Activated effector memory CD4-positive, alpha-beta T cell treated with anti-CD3 and anti-CD28 coated beads, Interleukin-2, amount 50 U/mL, for 16 hours (primary cell): ENCODE results near the gene PCDHAC2.

Experiments used
- DNase-seq: peaks from one replicate; pipeline ENCODE4 v3.0.0-alpha.2; 2020

The PCDHAC2 gene

GRCh38 chr5:140966293-140967225 lies at the start of gene PCDHAC2:
PCDHAC2 (plus strand) TSS chr5:140966476; CDS start chr5:140966767, 291 bp downstream.
- DNase-seq = no peak

GRCh38 chr5:140923601-140924000 lies 42.7 kb upstream of the PCDHAC2 start:
- DNase-seq = no peak

GRCh38 chr5:140925806-140926442 lies 40.4 kb upstream of the PCDHAC2 start, which contains the start of gene PCDHAC1:
PCDHAC1 (plus strand) TSS chr5:140926299; CDS start chr5:140926893, 594 bp downstream.
- DNase-seq = no peak

- DNase-seq = peak; percentile 66
Measured at GRCh38 chr5:140926443-140927227, 39.6 kb upstream of the PCDHAC2 start.

DNA sequence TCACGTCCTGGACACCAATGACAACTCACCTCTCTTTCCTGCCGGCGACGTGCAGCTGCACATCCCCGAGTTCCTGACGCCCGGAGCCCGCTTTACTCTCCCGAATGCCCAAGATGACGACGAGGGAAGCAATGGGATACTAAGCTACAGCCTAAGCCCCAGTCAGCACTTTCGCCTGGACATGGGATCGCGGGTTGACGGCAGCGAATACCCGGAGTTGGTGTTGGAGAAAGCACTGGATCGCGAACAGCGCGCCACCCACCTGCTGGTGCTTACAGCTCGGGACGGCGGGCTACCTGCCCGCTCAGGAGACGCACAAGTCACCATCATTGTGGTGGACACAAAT lies 39.1 kb upstream of the PCDHAC2 start:
- DNase-seq = no peak

- DNase-seq = no peak
Measured at GRCh38 chr5:140934964-140935606, 31.2 kb upstream of the PCDHAC2 start.

DNA sequence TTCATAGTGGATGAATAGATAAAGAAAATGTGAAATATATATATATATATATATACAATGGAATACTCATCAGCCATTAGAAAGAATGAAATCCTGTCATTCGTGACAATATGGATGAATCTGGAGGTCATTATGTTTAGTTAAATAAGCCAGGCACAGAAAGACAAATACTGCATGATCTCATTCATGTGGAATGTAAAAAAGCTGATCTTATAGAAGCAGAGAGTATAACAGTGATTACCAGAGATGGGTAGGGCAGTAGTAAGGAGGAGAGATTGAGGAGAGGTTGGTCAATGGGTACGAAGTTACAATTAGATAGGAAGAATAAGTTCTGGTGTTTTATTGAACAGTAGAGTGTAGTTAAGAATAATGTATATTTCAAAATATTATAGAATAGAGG lies 19.7 kb upstream of the PCDHAC2 start:
- DNase-seq = no peak

DNA sequence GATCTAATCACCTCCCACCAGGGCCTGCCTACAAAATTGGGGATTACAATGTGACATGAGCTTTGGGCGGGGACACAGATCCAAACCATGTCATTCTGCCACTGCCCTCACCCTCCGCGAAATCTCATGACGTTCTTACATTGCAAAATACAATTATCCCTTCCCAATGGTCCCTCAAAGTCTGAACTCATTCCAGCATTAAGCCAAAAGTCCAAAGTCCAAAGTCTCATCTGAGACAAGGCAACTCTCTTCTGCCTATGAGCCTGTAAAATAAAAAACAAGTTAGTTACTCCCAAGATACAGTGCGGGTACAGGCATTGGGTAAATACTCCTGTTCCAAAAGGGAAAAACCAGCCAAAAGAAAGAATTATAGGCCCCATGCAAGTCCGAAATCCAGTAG lies 14.6 kb upstream of the PCDHAC2 start:
- no peak for DNase-seq

DNA sequence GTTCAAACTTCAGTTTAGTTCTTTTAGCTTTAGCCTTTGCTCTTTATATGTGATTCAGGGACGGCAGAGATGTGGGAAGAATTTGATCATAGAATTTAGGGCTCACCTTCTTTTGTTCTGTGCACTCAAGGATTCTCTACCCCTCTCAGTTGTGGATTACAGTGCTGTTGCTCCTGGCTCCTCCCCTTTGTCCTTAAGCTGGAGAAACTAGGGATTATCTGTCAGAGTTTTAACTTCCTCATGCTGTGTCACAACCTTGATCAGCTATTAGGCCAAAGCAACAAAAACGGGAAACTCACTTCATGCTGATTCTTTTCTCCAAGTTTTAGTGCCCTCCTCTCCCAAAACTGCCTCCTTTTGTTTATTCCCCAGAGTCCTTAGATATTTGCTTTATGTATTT lies 13.0 kb upstream of the PCDHAC2 start:
- no peak for DNase-seq

DNA sequence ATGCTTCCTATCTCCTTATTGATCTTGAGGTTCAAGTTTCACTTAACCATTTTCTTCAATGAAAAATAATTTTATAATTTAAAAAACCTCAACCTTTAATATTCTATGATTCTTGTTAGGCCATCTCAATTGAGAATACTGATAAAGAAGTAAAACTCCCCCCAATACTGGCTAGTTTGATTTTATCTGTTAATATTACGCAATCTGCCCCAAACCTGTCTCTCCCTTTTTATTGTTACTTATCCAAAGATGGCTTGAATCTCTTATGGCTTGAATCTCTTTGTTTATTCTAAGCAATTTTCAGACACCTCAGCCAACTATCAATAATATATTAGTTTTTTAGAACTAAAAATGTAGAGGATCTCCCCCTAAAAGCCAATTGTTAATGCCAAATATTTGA lies 4.1 kb upstream of the PCDHAC2 start:
- DNase-seq = no peak

GRCh38 chr5:140964356-140964755 lies 1.9 kb upstream of the PCDHAC2 start:
- no peak for DNase-seq

GRCh38 chr5:140965905-140966292 lies 377 bp upstream of the PCDHAC2 start:
- no peak for DNase-seq

- DNase-seq = no peak
Measured at GRCh38 chr5:140967226-140967893, 1.1 kb downstream of the PCDHAC2 start.

- no peak for DNase-seq
Measured at GRCh38 chr5:140969880-140970279, 3.6 kb downstream of the PCDHAC2 start.

- DNase-seq = no peak
Measured at GRCh38 chr5:140973550-140973949, 7.3 kb downstream of the PCDHAC2 start.

DNA sequence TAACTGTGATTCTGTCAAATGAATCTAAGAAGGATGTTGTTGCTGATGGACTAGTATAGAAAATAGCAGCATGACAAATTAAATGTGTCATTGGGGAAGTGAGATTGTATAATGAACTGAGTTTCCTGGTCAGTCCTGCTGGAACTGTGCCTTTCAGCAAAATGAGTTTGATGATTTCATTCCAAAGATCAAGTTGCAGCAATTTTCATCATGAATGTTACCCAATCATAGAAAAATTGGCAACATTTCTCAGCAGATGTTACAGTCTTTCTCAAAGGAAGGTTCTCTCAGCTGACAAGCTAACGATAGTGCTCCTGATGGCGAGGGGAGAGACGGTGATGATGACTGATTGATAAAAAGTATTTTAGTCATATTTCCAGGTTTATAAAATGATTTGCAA lies 10.7 kb downstream of the PCDHAC2 start:
- no peak for DNase-seq

DNA sequence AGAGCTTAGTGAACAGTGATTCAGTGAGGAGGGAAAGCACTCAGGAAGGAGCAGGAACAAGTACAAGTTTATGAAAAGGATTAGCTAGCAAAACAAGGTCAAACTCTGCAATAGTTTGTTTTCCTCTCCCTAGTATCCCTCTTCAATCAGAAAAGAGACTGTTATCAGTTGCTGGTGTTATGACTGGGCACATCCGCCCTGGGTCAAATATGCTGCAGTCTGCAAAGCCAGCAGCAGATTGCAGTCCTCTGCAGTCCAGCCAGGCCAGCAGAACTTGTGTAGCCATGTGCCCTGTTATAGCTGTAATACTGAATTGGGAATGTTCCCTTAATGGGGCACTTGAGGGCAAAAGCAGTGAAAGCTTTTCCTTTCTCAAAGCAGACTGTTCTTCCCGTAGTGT lies 12.0 kb downstream of the PCDHAC2 start:
- no peak for DNase-seq

- no peak for DNase-seq
Measured at GRCh38 chr5:140978983-140979382, 12.7 kb downstream of the PCDHAC2 start.

DNA sequence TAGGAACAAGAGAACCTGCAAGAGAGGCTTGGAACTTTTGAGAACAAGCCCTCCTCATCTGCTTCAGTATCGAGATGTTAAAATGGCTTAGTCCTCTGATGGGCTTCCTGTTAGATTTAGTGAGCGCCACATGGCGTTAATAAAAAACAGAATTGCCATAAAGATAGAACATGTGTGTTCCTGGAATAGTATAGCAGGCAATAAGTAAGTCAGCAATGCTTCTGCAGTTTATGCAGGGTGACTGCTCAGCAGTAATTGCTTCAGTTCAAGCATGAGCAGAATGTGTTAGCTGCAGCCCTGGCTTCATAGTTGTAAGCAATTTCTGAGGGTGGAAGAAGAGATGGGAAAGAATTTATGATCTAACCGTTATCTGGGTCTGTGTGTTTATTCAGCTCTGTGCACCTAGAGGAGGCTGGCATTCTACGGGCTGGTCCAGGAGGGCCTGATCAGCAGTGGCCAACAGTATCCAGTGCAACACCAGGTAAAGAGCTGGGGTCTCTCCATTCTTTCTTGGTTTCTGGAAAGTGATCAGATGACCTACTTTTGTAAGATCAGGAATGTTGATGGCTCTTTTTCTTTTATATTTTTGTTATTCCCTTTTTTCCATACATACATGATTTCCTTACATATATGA lies 15.9 kb downstream of the PCDHAC2 start:
- DNase-seq = no peak

DNA sequence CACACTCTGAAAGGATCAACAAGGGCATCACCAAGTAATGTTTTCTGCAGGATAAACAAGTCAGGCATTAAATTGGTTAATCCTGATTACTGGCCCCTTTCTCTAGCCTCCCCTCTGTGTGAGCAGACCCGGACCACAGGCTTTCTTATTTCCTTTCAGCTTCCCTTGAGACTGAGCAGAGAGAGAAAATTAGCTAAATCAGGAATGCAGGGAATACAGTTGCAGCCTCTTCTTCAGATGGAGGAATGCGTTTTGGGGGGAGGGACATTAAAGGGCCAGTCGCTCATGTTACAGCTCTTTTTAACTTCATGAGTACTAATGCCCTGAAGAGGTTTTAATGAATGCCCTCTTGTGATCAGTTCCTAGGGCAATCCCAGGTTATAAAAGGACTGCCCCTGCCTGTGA lies 19.8 kb downstream of the PCDHAC2 start:
- DNase-seq = no peak

GRCh38 chr5:140988100-140988499 lies 21.8 kb downstream of the PCDHAC2 start:
- DNase-seq = no peak

DNA sequence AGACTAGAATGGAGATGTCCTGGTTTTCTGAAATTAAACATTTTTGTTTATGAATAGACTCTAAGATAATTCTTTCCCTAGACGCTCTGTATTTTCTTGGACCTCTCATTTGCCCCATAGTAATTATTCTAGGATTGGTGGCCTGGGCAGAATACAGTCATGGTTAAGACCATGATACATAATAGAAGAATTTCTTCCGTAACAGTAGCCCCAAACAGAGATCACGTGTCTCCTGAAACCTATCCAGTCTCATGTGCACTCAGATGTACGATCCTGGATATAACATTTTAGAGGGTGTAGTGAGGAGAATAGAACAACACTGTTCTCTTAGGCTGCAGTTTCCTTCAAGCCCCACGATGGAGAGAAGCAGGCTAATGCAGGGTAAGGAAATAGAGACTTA lies 22.3 kb downstream of the PCDHAC2 start:
- no peak for DNase-seq
